Gastroesophageal sphincter (tissue), 3 donors: Measurements from ENCODE around the gene KCNJ12.

ENCODE experiments used
- EP300 ChIP-seq: sonication (generic); formaldehyde crosslinking; IDR thresholded peaks from one replicate; pipeline ENCODE4 v1.6.1; 2017; ENCODE audit warnings: antibody characterized with exemption, mild to moderate bottlenecking
- POLR2A ChIP-seq, 2 donors: fragments of 450-650 bp; IDR thresholded peaks; one replicate each; pipeline ENCODE4 v1.6.1; 2017; ENCODE audit warnings: antibody characterized with exemption in 2 of 2, mild to moderate bottlenecking in 2 of 2, moderate library complexity in 1 of 2
- TF ChIP-seq, protein P1 (sequence below), 4 experiments: fragments of 200-600 bp in 2 of 4; fragments of 450-650 bp in 2 of 4; sonication (generic) in 1 of 4; IDR thresholded peaks; one replicate each; pipeline ENCODE4 v1.5.1; 2017 to 2019; ENCODE audit warnings: antibody characterized with exemption in 4 of 4, mild to moderate bottlenecking in 2 of 4, moderate library complexity in 2 of 4

DNA sequence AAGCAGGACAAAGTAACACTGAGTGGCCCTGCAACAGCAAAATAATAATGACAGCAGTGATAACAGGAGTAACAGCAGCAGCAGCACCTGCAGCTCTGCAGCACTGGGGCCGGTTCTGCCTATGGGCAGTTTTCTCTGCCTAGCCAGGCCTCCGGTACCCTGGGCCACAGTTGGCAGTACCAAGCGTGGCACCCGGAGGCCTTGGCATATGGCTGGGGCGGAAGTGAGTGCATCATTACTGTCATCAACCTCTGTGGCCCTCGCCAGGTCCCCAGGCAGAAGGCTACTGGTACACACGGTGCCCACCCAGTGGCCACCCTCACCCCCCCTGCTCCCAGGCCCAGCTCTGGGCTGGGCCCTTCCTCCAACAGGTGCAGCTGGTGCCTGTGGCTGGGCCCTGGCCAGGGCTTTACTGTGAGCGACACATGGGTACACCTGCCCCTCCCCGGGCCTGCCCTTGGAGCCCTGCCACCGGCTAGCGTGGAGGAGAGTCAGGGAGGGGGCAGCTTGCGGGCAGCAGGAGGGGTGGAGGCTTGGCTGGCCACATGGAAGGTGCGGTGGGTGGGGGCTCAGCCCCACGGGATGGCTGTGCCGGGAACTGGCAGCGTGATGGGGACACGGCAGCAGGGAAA is 3.0 kb downstream of the KCNJ12 start:
- TF ChIP-seq, protein P1, sequence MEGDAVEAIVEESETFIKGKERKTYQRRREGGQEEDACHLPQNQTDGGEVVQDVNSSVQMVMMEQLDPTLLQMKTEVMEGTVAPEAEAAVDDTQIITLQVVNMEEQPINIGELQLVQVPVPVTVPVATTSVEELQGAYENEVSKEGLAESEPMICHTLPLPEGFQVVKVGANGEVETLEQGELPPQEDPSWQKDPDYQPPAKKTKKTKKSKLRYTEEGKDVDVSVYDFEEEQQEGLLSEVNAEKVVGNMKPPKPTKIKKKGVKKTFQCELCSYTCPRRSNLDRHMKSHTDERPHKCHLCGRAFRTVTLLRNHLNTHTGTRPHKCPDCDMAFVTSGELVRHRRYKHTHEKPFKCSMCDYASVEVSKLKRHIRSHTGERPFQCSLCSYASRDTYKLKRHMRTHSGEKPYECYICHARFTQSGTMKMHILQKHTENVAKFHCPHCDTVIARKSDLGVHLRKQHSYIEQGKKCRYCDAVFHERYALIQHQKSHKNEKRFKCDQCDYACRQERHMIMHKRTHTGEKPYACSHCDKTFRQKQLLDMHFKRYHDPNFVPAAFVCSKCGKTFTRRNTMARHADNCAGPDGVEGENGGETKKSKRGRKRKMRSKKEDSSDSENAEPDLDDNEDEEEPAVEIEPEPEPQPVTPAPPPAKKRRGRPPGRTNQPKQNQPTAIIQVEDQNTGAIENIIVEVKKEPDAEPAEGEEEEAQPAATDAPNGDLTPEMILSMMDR (IDR thresholded peaks at IDR 0.05): no peak
- no peak for TF ChIP-seq EP300
- TF ChIP-seq POLR2A (IDR thresholded peaks at IDR 0.05): no peak
